Heart right ventricle (tissue), 16 donors: ENCODE measurements around the gene RXFP3. TPM values are rescaled to one million over a fixed set of nuclear protein-coding genes. Genes with fewer than 3 reads are reported as not detected.

Source experiments
- ATAC-seq, 8 donors: fragments of 200-7000 bp; cut with Tn5 transposase; one replicate each; pipeline ENCODE4 v1.9.1; 2020; ENCODE audit warnings: mild to moderate bottlenecking in 8 of 8, moderate library complexity in 8 of 8, moderate number of reproducible peaks in 1 of 8
- DNase-seq, 2 donors: peaks; one replicate each; pipeline ENCODE4 v3.0.0-alpha.2; 2020
- H3K27ac ChIP-seq, 10 donors: fragments of 200-600 bp; sonication (generic) in 2 of 10; one replicate each; pipeline versions ENCODE4 v1.5.0 to v1.8.0; 2020 to 2022; ENCODE audit warnings: mild to moderate bottlenecking in 3 of 10
- H3K27me3 ChIP-seq, 7 donors: fragments of 200-600 bp; one replicate each; pipeline ENCODE4 v1.8.0; 2021 to 2022; ENCODE audit warnings: mild to moderate bottlenecking in 2 of 7
- H3K36me3 ChIP-seq, 9 donors: fragments of 200-600 bp; sonication (generic) in 1 of 9; one replicate each; pipeline versions ENCODE4 v1.5.0 to v1.8.0; 2020 to 2022; ENCODE audit warnings: mild to moderate bottlenecking in 2 of 9
- H3K4me1 ChIP-seq, 9 donors: fragments of 200-600 bp; sonication (generic) in 1 of 9; one replicate each; pipeline versions ENCODE4 v1.5.0 to v1.8.0; 2020 to 2022; ENCODE audit warnings: mild to moderate bottlenecking in 4 of 9
- H3K4me3 ChIP-seq, 10 donors: fragments of 200-600 bp; sonication (generic) in 2 of 10; one replicate each; pipeline versions ENCODE4 v1.5.0 to v1.8.0; 2020 to 2022; ENCODE audit warnings: mild to moderate bottlenecking in 7 of 10, moderate library complexity in 2 of 10
- H3K9me3 ChIP-seq, 11 donors: fragments of 200-600 bp in 10 of 11; sonication (generic) in 2 of 11; one replicate each; pipeline versions ENCODE4 v1.5.0 to v1.8.0; 2013 to 2022; ENCODE audit warnings: mild to moderate bottlenecking in 2 of 11, control low read depth in 1 of 11, moderate library complexity in 1 of 11
- WGBS, 2 donors: extraction: QIAGEN DNeasy Blood & Tissue Kit; methylation state at CpG; one replicate each; pipeline ENCODE4 v1.1.7; 2013; ENCODE audit warnings: inconsistent platforms in 1 of 2; 5-methylcytosine and 5-hydroxymethylcytosine counted together
- intact Hi-C, 10 donors: fragments of 100-400 bp; cut with DNase I; formaldehyde crosslinking; loops; one replicate each; pipeline versions ENCODE4 v1.11.1 to v1.14.2; 2022
- polyA plus RNA-seq, 2 donors: library from polyadenylated mRNA; stranded (reverse); fragments of 200-250 nt; gene quantifications; one replicate each; pipeline ENCODE4 v1.2.3, GENCODE V29; 2013
- total RNA-seq, 10 donors: library from RNA; stranded (reverse); fragmentation: NEBNext Ultra II Directional in 3 of 10; extraction: Animal tissue kit (Norgen Biotek cat#: 25700) in 3 of 10; gene quantifications; one replicate each; pipeline versions ENCODE4 v1.2.1 to v1.2.4, GENCODE V29; 2021 to 2023
- TF ChIP-seq, protein P1 (sequence below), 9 donors: fragments of 200-600 bp; sonication (generic) in 2 of 9; IDR thresholded peaks; one replicate each; pipeline versions ENCODE4 v1.5.0 to v1.8.0; 2021 to 2022; ENCODE audit warnings: antibody characterized with exemption in 9 of 9, mild to moderate bottlenecking in 5 of 9, moderate library complexity in 1 of 9
- donor health status: Arrhythmogenic right ventricular cardiomyopathy.
- donor health status: ischemic (EF 13 %, LVEDD 7.1; RV severe dilation, severe dysfunction).
- donor health status: healthy with polysubstance abuse.
- donor health status: DM: no; HTN: yes; CAD: no.
- donor health status: DM: no; HTN: no; CAD: no.
- donor health status: ischemic (EF 25% LVEDD 6.9; RV normal size, moderate dysfunction).
- donor health status: ischemic (EF 25% LVEDD 5.7; RV mildly dilated, moderate dysfunction).
- donor health status: healthy.
- donor health status: DM: yes; HTN: yes; CAD: no.
- donor health status: Ischemic cardiomyopathy.
- donor health status: ischemic (EF 35%, LVEDD 5.7; RV mildly dilated, moderate dysfunction).
- donor health status: nonischemic (EF 11% LVEDD 7.7; RV severe dilation, severe dysfunction).
- donor health status: DM: yes; HTN: yes; CAD: no.
- donor health status: PGD.
- donor health status: ischemic (EF 29% LVEDD 5.4; RV normal size, mild dysfunction).
- donor health status: nonischemic (EF 23%, LVEDD 6.1; RV moderate dilation, normal function).

The RXFP3 gene
- total and polyA plus RNA-seq, 12 donors, result 0.01 TPM; not detected in 11

DNA sequence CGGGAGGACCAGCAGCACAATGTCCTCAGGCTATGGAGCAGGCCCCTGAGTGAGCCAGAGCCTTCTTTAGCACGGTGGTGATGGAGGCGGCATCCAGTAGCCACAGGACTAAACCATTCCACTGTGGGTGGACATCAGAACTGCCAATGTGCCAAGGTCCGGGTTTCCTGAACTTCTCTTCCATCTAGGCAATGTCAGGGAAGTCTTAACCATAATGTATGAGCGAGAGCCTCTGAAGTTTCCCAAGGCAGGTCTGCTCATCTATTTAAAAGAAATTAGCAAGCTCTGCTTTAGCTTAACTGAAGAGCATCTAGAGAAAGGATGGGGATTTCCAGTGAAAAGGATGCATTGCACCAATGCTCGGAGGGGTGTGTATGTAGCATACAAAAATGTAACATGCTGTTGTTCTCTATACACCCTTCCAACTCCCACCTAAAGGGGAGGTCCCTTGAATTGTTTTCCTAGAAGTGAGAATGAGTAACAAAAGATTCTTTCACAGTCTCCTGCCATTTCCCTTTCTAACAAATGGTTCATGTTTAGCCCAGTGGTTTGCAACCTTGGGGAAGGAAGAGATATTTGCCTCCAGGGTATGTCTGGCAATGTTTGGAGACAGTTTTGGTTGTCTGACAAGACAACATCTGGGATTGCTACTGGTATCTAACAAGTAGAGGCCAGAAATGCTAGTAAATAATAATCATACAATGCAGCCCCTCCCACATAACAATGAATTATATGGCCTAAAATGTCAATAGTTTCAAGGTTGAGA, 6.1 kb upstream of the RXFP3 start:
- ATAC-seq (no peak), DNase-seq (no peak)
- intact Hi-C loops, result loop anchor here in 8 of 10 donors (5.0 to 10.0 kb wide), 5 partner anchors 465 to 498 kb away; no protein-coding TSS in a partner anchor
- H3K27ac ChIP-seq, result no peak overlapping the region
- WGBS, 2 donors, result 87 to 88% methylated on average over 6 of the region's 6 CpGs
- H3K4me1 ChIP-seq, result no peaks in the 10 kb centered on the region
- peaks cover 0 to 8% (median 2%) of the 10 kb centered on the region in 7 donors for H3K27me3 ChIP-seq
- no peaks in the 10 kb centered on the region for H3K36me3 ChIP-seq
- TF ChIP-seq, protein P1, sequence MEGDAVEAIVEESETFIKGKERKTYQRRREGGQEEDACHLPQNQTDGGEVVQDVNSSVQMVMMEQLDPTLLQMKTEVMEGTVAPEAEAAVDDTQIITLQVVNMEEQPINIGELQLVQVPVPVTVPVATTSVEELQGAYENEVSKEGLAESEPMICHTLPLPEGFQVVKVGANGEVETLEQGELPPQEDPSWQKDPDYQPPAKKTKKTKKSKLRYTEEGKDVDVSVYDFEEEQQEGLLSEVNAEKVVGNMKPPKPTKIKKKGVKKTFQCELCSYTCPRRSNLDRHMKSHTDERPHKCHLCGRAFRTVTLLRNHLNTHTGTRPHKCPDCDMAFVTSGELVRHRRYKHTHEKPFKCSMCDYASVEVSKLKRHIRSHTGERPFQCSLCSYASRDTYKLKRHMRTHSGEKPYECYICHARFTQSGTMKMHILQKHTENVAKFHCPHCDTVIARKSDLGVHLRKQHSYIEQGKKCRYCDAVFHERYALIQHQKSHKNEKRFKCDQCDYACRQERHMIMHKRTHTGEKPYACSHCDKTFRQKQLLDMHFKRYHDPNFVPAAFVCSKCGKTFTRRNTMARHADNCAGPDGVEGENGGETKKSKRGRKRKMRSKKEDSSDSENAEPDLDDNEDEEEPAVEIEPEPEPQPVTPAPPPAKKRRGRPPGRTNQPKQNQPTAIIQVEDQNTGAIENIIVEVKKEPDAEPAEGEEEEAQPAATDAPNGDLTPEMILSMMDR (IDR thresholded peaks at IDR 0.05), result no peak
- H3K9me3 ChIP-seq, result no peaks in the 10 kb centered on the region
- H3K4me3 ChIP-seq, result no peak overlapping the region

DNA sequence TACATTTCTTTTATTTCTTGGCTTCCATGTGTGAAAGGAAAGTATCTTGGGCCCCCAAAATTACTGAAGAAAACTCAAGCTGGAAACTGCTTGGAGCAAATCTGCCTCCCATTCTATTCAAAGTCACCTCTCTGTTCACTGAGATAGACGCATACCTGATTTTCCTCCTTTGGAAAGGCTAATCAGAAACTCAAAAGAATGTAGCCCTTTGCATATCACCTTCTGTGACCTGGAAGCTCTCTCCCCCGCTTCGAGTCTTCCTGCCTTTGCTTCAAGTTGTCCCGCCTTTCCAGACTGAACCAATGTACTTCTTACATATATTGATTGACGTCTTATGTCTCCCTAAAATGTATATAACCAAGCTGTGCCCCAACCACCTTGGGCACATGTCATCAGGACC, 5.0 kb upstream of the RXFP3 start:
- no peaks in the 10 kb centered on the region for H3K36me3 ChIP-seq
- no peak overlapping the region for H3K4me3 ChIP-seq
- ATAC-seq (no peak), DNase-seq (no peak)
- H3K4me1 ChIP-seq, result peaks cover 0 to 7% (median 6%) of the 10 kb centered on the region in 9 donors
- H3K27ac ChIP-seq, result no peak overlapping the region
- TF ChIP-seq, protein P1 (IDR thresholded peaks at IDR 0.05), result no peak
- intact Hi-C loops, result loop anchor here in 8 of 10 donors (5.0 to 10.0 kb wide), 5 partner anchors 466 to 499 kb away; no protein-coding TSS in a partner anchor
- no peaks in the 10 kb centered on the region for H3K9me3 ChIP-seq
- peaks cover 0 to 18% (median 11%) of the 10 kb centered on the region in 7 donors for H3K27me3 ChIP-seq
- WGBS, 2 donors, result 67 to 80% methylated on average over 5 of the region's 5 CpGs

DNA sequence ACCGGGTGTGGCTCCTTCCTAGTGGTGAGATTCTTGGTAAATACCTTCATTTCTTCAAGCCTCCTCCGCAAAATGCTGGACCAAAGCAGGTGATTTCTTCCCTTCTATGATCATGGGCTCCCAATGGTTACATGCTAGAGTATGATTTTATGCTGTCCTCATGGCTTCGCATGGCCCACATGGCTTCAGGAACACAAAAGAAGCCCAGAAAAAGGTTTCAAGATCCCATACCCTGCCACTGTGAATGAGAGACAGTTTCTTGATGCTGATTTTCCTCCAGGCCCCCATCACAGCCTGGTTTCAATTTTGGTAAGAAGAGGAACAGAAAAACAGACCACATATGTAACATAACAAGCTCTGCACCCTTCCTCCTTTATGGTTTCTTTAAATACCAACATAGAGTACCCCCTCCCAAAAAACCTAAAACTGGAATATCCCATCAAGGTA, 2.4 kb upstream of the RXFP3 start:
- Histone ChIP-seq H3K4me3 (no peak overlapping the region), H3K36me3 (no peaks in the 10 kb centered on the region), H3K9me3 (no peaks in the 10 kb centered on the region), H3K4me1 (peaks cover 0 to 19% (median 15%) of the 10 kb centered on the region in 9 donors), H3K27me3 (peaks cover 0 to 44% (median 37%) of the 10 kb centered on the region in 7 donors), H3K27ac (no peak overlapping the region)
- DNase-seq (no peak), ATAC-seq (no peak)
- intact Hi-C loops, result loop anchor here in 9 of 10 donors (2.0 to 10.0 kb wide), 6 partner anchors 469 to 501 kb away; no protein-coding TSS in a partner anchor
- 90 to 94% methylated on average over 3 of the region's 3 CpGs for WGBS, 2 donors
- TF ChIP-seq, protein P1 (IDR thresholded peaks at IDR 0.05), result no peak

DNA sequence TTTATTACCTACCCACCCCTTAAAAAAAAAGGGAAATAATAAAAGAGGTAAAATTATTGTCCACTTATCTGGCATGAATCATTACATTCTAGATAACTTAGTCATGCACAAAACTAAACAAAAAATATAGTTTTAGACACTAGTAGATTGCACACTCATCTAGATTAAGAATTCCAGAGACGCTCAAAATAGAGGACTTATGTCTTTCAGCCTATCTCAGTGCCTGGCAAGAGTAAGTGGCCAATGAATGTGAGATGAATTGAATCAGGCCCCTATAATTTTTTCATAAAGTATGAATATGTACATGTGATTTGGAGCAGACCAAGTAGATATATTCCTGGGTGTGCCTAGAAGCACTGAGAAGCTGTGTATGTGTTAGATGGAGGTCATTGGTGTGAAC, 2.0 kb upstream of the RXFP3 start:
- 81 to 87% methylated on average over 1 of the region's 1 CpG for WGBS, 2 donors
- no peaks in the 10 kb centered on the region for H3K9me3 ChIP-seq

More for the DNA sequence above, 2.0 kb upstream of the RXFP3 start:
- peaks cover 0 to 49% (median 41%) of the 10 kb centered on the region in 7 donors for H3K27me3 ChIP-seq
- TF ChIP-seq, protein P1 (IDR thresholded peaks at IDR 0.05), result no peak
- H3K27ac ChIP-seq, result no peak overlapping the region
- H3K4me1 ChIP-seq, result peaks cover 0 to 19% (median 15%) of the 10 kb centered on the region in 9 donors
- intact Hi-C loops, result loop anchor here in 9 of 10 donors (2.0 to 10.0 kb wide), 6 partner anchors 469 to 502 kb away; no protein-coding TSS in a partner anchor
- H3K4me3 ChIP-seq, result no peak overlapping the region
- no peak for ATAC-seq
- no peak for DNase-seq
- no peaks in the 10 kb centered on the region for H3K36me3 ChIP-seq
